Measurements from ENCODE around the gene TBCK.

TBCK gene

GRCh38 chr4:106035204-106035603, 280.8 kb downstream of the TBCK start:
- DNase-seq = no peak

- DNase-seq = no peak
These were observed 281.3 kb downstream of the TBCK start for GRCh38 chr4:106034751-106035150.

- DNase-seq = no peak
These were observed 281.8 kb downstream of the TBCK start for GRCh38 chr4:106034220-106034619.

GRCh38 chr4:106033469-106033868, 282.5 kb downstream of the TBCK start:
- no peak for DNase-seq

GRCh38 chr4:106032851-106033286, 283.1 kb downstream of the TBCK start:
- no peak for DNase-seq

- DNase-seq = no peak
These were observed 293.6 kb downstream of the TBCK start for GRCh38 chr4:106022454-106022853.

GRCh38 chr4:106021737-106022410, 294.1 kb downstream of the TBCK start:
- DNase-seq = no peak

- no peak for DNase-seq
These were observed 296.2 kb downstream of the TBCK start for GRCh38 chr4:106019771-106020170.

- no peak for DNase-seq
These were observed 298.0 kb downstream of the TBCK start for GRCh38 chr4:106017975-106018374.

GRCh38 chr4:106011387-106011786, 304.6 kb downstream of the TBCK start:
- no peak for DNase-seq

GRCh38 chr4:106010761-106011160, 305.2 kb downstream of the TBCK start:
- DNase-seq = no peak

GRCh38 chr4:106002994-106003393, 313.0 kb downstream of the TBCK start:
- no peak for DNase-seq

GRCh38 chr4:105998171-105999063, 317.6 kb downstream of the TBCK start:
- no peak for DNase-seq

GRCh38 chr4:105996845-105997244, 319.2 kb downstream of the TBCK start:
- no peak for DNase-seq

- DNase-seq = no peak
These were observed 321.0 kb downstream of the TBCK start for GRCh38 chr4:105994841-105995501.

GRCh38 chr4:105994061-105994460, 321.9 kb downstream of the TBCK start:
- DNase-seq = no peak

GRCh38 chr4:105992641-105993305, 323.2 kb downstream of the TBCK start:
- DNase-seq = no peak

GRCh38 chr4:105991726-105992125, 324.3 kb downstream of the TBCK start:
- DNase-seq = no peak

All from activated gamma-delta T cell (primary cell).